Aorta (tissue), 5 donors: ENCODE results near the gene SMPD4. TPM values are rescaled to one million over a fixed set of nuclear protein-coding genes. Genes with fewer than 3 reads are reported as not detected.
"Not testable (repeated sequence)": the region's sequence is repeated elsewhere in the genome, so short reads cannot be mapped to it uniquely, and the experiment has no call there.

ENCODE experiments used
- ATAC-seq: fragments of 200-7000 bp; cut with Tn5 transposase; one replicate; pipeline ENCODE4 v1.9.1; 2022; ENCODE audit warnings: moderate library complexity; ENCODE audit not compliant: low FRiP score
- DNase-seq, 2 donors: peaks; one replicate each; pipeline ENCODE4 v3.0.0-alpha.2; 2020
- H3K27ac ChIP-seq, 2 donors: one replicate each; pipeline ENCODE4 v1.5.1; 2013; ENCODE audit warnings: low read length in 2 of 2, mild to moderate bottlenecking in 2 of 2, moderate library complexity in 2 of 2, control low read depth in 1 of 2, inconsistent platforms in 1 of 2, low read depth in 1 of 2
- H3K27me3 ChIP-seq, 2 donors: one replicate each; pipeline ENCODE4 v1.6.1; 2013; ENCODE audit warnings: control low read depth in 1 of 2, low read length in 1 of 2, mild to moderate bottlenecking in 1 of 2, moderate library complexity in 1 of 2; ENCODE audit not compliant: insufficient read depth in 2 of 2, control insufficient read depth in 1 of 2
- H3K36me3 ChIP-seq, 2 donors: one replicate each; pipeline ENCODE4 v1.6.1; 2013; ENCODE audit warnings: control low read depth in 1 of 2, low read length in 1 of 2, mild to moderate bottlenecking in 1 of 2; ENCODE audit not compliant: insufficient read depth in 2 of 2, control insufficient read depth in 1 of 2
- H3K4me1 ChIP-seq, 2 donors: one replicate each; pipeline ENCODE4 v1.6.1; 2013; ENCODE audit warnings: low read length in 2 of 2, control low read depth in 1 of 2, mild to moderate bottlenecking in 1 of 2, moderate library complexity in 1 of 2; ENCODE audit not compliant: insufficient read depth in 2 of 2, control insufficient read depth in 1 of 2
- H3K4me3 ChIP-seq, 2 donors: one replicate each; pipeline ENCODE4 v1.5.1; 2013; ENCODE audit warnings: low read length in 2 of 2, control low read depth in 1 of 2, mild to moderate bottlenecking in 1 of 2
- H3K9me3 ChIP-seq: one replicate; pipeline ENCODE4 v1.6.1; 2013; ENCODE audit warnings: mild to moderate bottlenecking, low read length; ENCODE audit not compliant: control insufficient read depth
- WGBS, 2 donors: extraction: QIAGEN DNeasy Blood & Tissue Kit; methylation state at CpG; one replicate each; pipeline ENCODE4 v1.1.7; 2013; 5-methylcytosine and 5-hydroxymethylcytosine counted together
- intact Hi-C, 2 donors: fragments of 100-400 bp; cut with DNase I; formaldehyde crosslinking; loops; one replicate each; pipeline versions ENCODE4 v1.14.2 to v1.15.0; 2022
- polyA plus RNA-seq, 2 donors: library from polyadenylated mRNA; stranded (reverse); fragments of 200-250 nt; gene quantifications; one replicate each; pipeline ENCODE4 v1.2.3, GENCODE V29; 2013
- total RNA-seq, 2 donors: library from RNA; stranded (reverse); fragmentation: NEBNext Ultra II Directional; extraction: Animal tissue kit (Norgen Biotek cat#: 25700); gene quantifications; one replicate each; pipeline ENCODE4 v1.2.1, GENCODE V29; 2021
- donor health status: healthy with polysubstance abuse.
- donor health status: Bipolar disorder and iron deficiency.
- donor health status: DM: no; HTN: no; CAD: no.
- donor health status: DM: no; HTN: no; CAD: no.
- donor health status: DM: yes; HTN: yes; CAD: no.

Gene SMPD4
- total and polyA plus RNA-seq, 4 donors, result 14.4 to 60.7 (median 34.9) TPM

- H3K9me3 ChIP-seq, H3K4me3 ChIP-seq, H3K4me1 ChIP-seq, DNase-seq, intact Hi-C loops, H3K36me3 ChIP-seq, H3K27me3 ChIP-seq, ATAC-seq, H3K27ac ChIP-seq: not testable (repeated sequence)
- WGBS, 2 donors, result 92 to 93% methylated on average over 6 of the region's 6 CpGs
These were observed 9.9 kb upstream of the SMPD4 start for GRCh38 chr2:130191319-130191718.

- H3K9me3 ChIP-seq, result no peaks in the 10 kb centered on the region
- intact Hi-C loops, result no loop called here
- no peaks in the 10 kb centered on the region for H3K4me1 ChIP-seq
- peaks cover 0 to 3% of the 10 kb centered on the region in 2 donors for H3K36me3 ChIP-seq
- no peak overlapping the region for H3K27ac ChIP-seq
- H3K4me3 ChIP-seq, result no peak overlapping the region
- no peak for DNase-seq
- ATAC-seq, result no peak
- no peaks in the 10 kb centered on the region for H3K27me3 ChIP-seq
- WGBS, 2 donors, result 85 to 86% methylated on average over 15 of the region's 15 CpGs
These were observed 8.8 kb upstream of the SMPD4 start for GRCh38 chr2:130190237-130190636.

- not testable (repeated sequence) for H3K4me1 ChIP-seq, H3K36me3 ChIP-seq, DNase-seq, H3K27ac ChIP-seq, H3K4me3 ChIP-seq, H3K9me3 ChIP-seq, H3K27me3 ChIP-seq, ATAC-seq
- intact Hi-C loops, result loop anchor here in 1 of 2 donors (10.0 kb wide), 1 partner anchor 1296 kb away; no protein-coding TSS in a partner anchor
- 66 to 74% methylated on average over 3 to 4 of the region's 4 CpGs for WGBS, 2 donors
These were observed 7.6 kb upstream of the SMPD4 start for GRCh38 chr2:130188958-130189357.

- H3K9me3 ChIP-seq, ATAC-seq, H3K4me1 ChIP-seq, DNase-seq, H3K4me3 ChIP-seq, H3K27ac ChIP-seq, H3K27me3 ChIP-seq, H3K36me3 ChIP-seq: not testable (repeated sequence)
- WGBS, 2 donors, result 90% methylated on average over 17 of the region's 17 CpGs
- intact Hi-C loops, result loop anchor here in 1 of 2 donors (10.0 kb wide), 1 partner anchor 1297 kb away; no protein-coding TSS in a partner anchor
These were observed 6.7 kb upstream of the SMPD4 start for GRCh38 chr2:130187859-130188792.

GRCh38 chr2:130187268-130187667, 5.9 kb upstream of the SMPD4 start:
- DNase-seq (no peak), ATAC-seq (no peak)
- intact Hi-C loops, result loop anchor here in 1 of 2 donors (10.0 kb wide), 1 partner anchor 1298 kb away; no protein-coding TSS in a partner anchor
- Histone ChIP-seq H3K9me3 (no peaks in the 10 kb centered on the region), H3K27ac (no peak overlapping the region), H3K4me1 (no peaks in the 10 kb centered on the region), H3K27me3 (no peaks in the 10 kb centered on the region), H3K36me3 (peaks cover 0 to 3% of the 10 kb centered on the region in 2 donors), H3K4me3 (no peak overlapping the region)
- 73 to 82% methylated on average over 7 to 8 of the region's 8 CpGs for WGBS, 2 donors

- ATAC-seq, result no peak
- Histone ChIP-seq H3K36me3 (peaks cover 0 to 3% of the 10 kb centered on the region in 2 donors), H3K4me1 (no peaks in the 10 kb centered on the region), H3K9me3 (no peaks in the 10 kb centered on the region), H3K27ac (no peak overlapping the region), H3K27me3 (no peaks in the 10 kb centered on the region), H3K4me3 (no peak overlapping the region)
- WGBS, 2 donors, result 64 to 76% methylated on average over 5 of the region's 5 CpGs
- no peak for DNase-seq
- intact Hi-C loops, result loop anchor here in 1 of 2 donors (10.0 kb wide), 1 partner anchor 1298 kb away; no protein-coding TSS in a partner anchor
These were observed 5.0 kb upstream of the SMPD4 start for GRCh38 chr2:130186391-130186790.

- no peak overlapping the region for H3K27ac ChIP-seq
- H3K36me3 ChIP-seq, result peaks cover 0 to 2% of the 10 kb centered on the region in 2 donors
- intact Hi-C loops, result loop anchor here in 1 of 2 donors (10.0 kb wide), 1 partner anchor 1299 kb away; no protein-coding TSS in a partner anchor
- WGBS, 2 donors, result 62 to 74% methylated on average over 3 to 4 of the region's 4 CpGs
- H3K27me3 ChIP-seq, result no peaks in the 10 kb centered on the region
- DNase-seq (no peak), ATAC-seq (no peak)
- no peak overlapping the region for H3K4me3 ChIP-seq
- no peaks in the 10 kb centered on the region for H3K9me3 ChIP-seq
- H3K4me1 ChIP-seq, result no peaks in the 10 kb centered on the region
These were observed 4.5 kb upstream of the SMPD4 start for GRCh38 chr2:130185896-130186295.

- WGBS, 2 donors, result 86 to 94% methylated on average over 8 to 10 of the region's 10 CpGs
- H3K27ac ChIP-seq, result no peak overlapping the region
- no peaks in the 10 kb centered on the region for H3K4me1 ChIP-seq
- peaks cover 0 to 2% of the 10 kb centered on the region in 2 donors for H3K36me3 ChIP-seq
- ATAC-seq, result no peak
- H3K27me3 ChIP-seq, result no peaks in the 10 kb centered on the region
- H3K9me3 ChIP-seq, result no peaks in the 10 kb centered on the region
- intact Hi-C loops, result loop anchor here in 1 of 2 donors (10.0 kb wide), 1 partner anchor 1299 kb away; no protein-coding TSS in a partner anchor
- H3K4me3 ChIP-seq, result no peak overlapping the region
- DNase-seq, result no peak
These were observed 4.0 kb upstream of the SMPD4 start for GRCh38 chr2:130185436-130185835.
